Measurements from ENCODE around the gene ZNF366. TPM values are rescaled to one million over a fixed set of nuclear protein-coding genes. Genes with fewer than 3 reads are reported as not detected.

The ZNF366 gene
- total and polyA plus RNA-seq, 2 of the 13 experiments (the other 11 are each of a cell fraction or from before 2014, with no cell fraction given): not detected

DNA sequence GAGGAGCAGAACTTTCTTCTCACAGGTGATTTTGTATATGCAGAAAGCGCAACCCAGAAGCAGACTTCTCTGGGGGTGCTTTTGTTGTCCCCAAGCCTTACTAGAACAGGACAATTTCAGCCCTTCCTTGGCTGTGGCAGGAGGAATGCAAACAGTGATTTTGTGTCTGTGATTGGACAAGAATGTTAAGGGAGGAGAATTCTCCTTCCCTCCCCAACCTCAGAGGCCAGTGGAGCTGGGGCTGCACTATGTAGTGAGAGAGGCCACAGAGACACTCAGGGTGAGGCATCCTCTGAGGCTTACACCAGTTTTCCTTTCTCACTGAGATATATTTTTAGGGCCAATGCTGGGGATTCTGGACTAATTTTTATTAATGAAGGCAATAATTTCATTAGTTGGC is 58.8 kb downstream of the ZNF366 start (continued):
- TF ChIP-seq KMT2A (CRISPR knock-in tag; IDR thresholded peaks at IDR 0.05) (no peak), ZNF644 (CRISPR knock-in tag; IDR thresholded peaks at IDR 0.05; ENCODE audit: low read depth) (no peak), ZNF564 (CRISPR knock-in tag; IDR thresholded peaks at IDR 0.05) (no peak), BHLHE40 (IDR thresholded peaks at IDR 0.05; ENCODE audit: low read length) (no peak), ZNF264 (CRISPR knock-in tag; IDR thresholded peaks at IDR 0.05) (no peak), KDM1A (CRISPR knock-in tag; IDR thresholded peaks at IDR 0.05) (no peak), ZSCAN30 (CRISPR knock-in tag; IDR thresholded peaks at IDR 0.05) (no peak)
- TF ChIP-seq, protein P1, sequence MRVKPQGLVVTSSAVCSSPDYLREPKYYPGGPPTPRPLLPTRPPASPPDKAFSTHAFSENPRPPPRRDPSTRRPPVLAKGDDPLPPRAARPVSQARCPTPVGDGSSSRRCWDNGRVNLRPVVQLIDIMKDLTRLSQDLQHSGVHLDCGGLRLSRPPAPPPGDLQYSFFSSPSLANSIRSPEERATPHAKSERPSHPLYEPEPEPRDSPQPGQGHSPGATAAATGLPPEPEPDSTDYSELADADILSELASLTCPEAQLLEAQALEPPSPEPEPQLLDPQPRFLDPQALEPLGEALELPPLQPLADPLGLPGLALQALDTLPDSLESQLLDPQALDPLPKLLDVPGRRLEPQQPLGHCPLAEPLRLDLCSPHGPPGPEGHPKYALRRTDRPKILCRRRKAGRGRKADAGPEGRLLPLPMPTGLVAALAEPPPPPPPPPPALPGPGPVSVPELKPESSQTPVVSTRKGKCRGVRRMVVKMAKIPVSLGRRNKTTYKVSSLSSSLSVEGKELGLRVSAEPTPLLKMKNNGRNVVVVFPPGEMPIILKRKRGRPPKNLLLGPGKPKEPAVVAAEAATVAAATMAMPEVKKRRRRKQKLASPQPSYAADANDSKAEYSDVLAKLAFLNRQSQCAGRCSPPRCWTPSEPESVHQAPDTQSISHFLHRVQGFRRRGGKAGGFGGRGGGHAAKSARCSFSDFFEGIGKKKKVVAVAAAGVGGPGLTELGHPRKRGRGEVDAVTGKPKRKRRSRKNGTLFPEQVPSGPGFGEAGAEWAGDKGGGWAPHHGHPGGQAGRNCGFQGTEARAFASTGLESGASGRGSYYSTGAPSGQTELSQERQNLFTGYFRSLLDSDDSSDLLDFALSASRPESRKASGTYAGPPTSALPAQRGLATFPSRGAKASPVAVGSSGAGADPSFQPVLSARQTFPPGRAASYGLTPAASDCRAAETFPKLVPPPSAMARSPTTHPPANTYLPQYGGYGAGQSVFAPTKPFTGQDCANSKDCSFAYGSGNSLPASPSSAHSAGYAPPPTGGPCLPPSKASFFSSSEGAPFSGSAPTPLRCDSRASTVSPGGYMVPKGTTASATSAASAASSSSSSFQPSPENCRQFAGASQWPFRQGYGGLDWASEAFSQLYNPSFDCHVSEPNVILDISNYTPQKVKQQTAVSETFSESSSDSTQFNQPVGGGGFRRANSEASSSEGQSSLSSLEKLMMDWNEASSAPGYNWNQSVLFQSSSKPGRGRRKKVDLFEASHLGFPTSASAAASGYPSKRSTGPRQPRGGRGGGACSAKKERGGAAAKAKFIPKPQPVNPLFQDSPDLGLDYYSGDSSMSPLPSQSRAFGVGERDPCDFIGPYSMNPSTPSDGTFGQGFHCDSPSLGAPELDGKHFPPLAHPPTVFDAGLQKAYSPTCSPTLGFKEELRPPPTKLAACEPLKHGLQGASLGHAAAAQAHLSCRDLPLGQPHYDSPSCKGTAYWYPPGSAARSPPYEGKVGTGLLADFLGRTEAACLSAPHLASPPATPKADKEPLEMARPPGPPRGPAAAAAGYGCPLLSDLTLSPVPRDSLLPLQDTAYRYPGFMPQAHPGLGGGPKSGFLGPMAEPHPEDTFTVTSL (CRISPR knock-in tag; IDR thresholded peaks at IDR 0.05; ENCODE audit: borderline replicate concordance): no peak

DNA sequence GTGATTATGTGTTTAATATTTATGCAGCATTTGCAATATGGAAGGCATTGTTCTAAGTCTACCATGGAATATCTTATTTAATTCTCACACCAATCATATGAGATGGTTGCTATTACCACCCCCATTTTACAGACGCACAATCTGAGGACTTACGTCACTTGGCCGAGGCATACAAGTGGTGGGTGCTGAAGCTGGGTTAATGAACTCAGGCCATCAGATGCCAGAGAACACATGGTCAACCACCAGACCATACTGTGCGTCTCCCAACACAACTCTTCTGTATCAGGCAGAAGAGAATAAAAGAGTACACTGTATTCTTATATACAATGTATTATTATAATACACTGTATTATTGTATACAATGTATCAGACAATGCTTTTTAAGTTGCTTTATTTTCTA is 59.5 kb downstream of the ZNF366 start:
- DNase-seq (ENCODE audit: low spot score) (no peak), ATAC-seq (no peak), FAIRE-seq (no peak)
- no peak overlapping the region for H3K9ac ChIP-seq (ENCODE audit: insufficient read depth, low read depth, low read length)
- WGBS (ENCODE audit: low lambda C conversion rate): 55% methylated on average over 4 of the region's 4 CpGs
- H3K4me1 ChIP-seq (ENCODE audit: insufficient read depth, low read length): no peaks in the 10 kb centered on the region
- no TSS peak for BruUV-seq (replicated peaks)
- intact Hi-C loops (cut with micrococcal nuclease; ENCODE audit: unreplicated experiment) (no loop called here), in situ Hi-C loops (cut with HindIII; ENCODE audit: extremely low pct_ligation_motif_present, low pct_unique_long_range_greater_than_20kb) (no loop called here)
- H3K4me3 ChIP-seq (replicated peaks in 1 of 3; ENCODE audit: insufficient read depth in 1 of 3, low read depth in 2 of 3, low read length in 3 of 3): no peak overlapping the region
- H4K20me1 ChIP-seq (ENCODE audit: insufficient read depth, low read length): no peaks in the 10 kb centered on the region
- TF ChIP-seq ZNF350 (CRISPR knock-in tag; IDR thresholded peaks at IDR 0.05; ENCODE audit: borderline replicate concordance, low read depth): no peak
- TF ChIP-seq ZEB1 (IDR thresholded peaks at IDR 0.05; ENCODE audit: insufficient replicate concordance, low read depth): no peak
- TF ChIP-seq ELF3 (CRISPR knock-in tag; IDR thresholded peaks at IDR 0.05): no peak
- TF ChIP-seq SNAPC2 (CRISPR knock-in tag; IDR thresholded peaks at IDR 0.05): no peak
- no peak for TF ChIP-seq ZNF567 (CRISPR knock-in tag; IDR thresholded peaks at IDR 0.05; ENCODE audit: borderline replicate concordance)
- TF ChIP-seq GZF1 (CRISPR knock-in tag; IDR thresholded peaks at IDR 0.05): no peak
- no peak for TF ChIP-seq HNRNPK (IDR thresholded peaks at IDR 0.05; ENCODE audit: low read depth, low read length, poor library complexity, severe bottlenecking)
- TF ChIP-seq, protein P2, sequence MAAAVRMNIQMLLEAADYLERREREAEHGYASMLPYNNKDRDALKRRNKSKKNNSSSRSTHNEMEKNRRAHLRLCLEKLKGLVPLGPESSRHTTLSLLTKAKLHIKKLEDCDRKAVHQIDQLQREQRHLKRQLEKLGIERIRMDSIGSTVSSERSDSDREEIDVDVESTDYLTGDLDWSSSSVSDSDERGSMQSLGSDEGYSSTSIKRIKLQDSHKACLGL (CRISPR knock-in tag; IDR thresholded peaks at IDR 0.05): no peak
- no peaks in the 10 kb centered on the region for H3K79me2 ChIP-seq (ENCODE audit: insufficient read depth, low read length)
- POLR2A ChIA-PET: no interaction called here
- no peak overlapping the region for H3K27ac ChIP-seq (ENCODE audit: extremely low read length, insufficient read depth, low read length)
- no peak overlapping the region for H2AFZ ChIP-seq (ENCODE audit: low read length)
- no peaks in the 10 kb centered on the region for H3K9me3 ChIP-seq (ENCODE audit: low read length)
- H3K27me3 ChIP-seq (ENCODE audit: control insufficient read depth in 1 of 2, insufficient read depth in 2 of 2, low read length in 2 of 2): peaks cover 2 to 23% of the 10 kb centered on the region in 2 experiments; a peak in 4 of 5 replicates
- CTCF ChIA-PET (ENCODE audit: low intra/inter-chr PET ratio, low total read pairs): no interaction called here
- H3K36me3 ChIP-seq (replicated peaks in 1 of 2; ENCODE audit: control insufficient read depth in 1 of 2, insufficient read depth in 2 of 2, low read length in 2 of 2): no peaks in the 10 kb centered on the region
- H3K4me2 ChIP-seq (ENCODE audit: low read depth, low read length): no peak overlapping the region

Data from HepG2 (cell line).